Subcutaneous adipose tissue (tissue), 4 donors: Measurements from ENCODE around the gene COMP. TPM values are rescaled to one million over a fixed set of nuclear protein-coding genes. Genes with fewer than 3 reads are reported as not detected.

ENCODE experiments used
- CTCF ChIP-seq: fragments of 450-650 bp; IDR thresholded peaks from one replicate; pipeline ENCODE4 v1.5.1; 2016; ENCODE audit warnings: low read depth, mild to moderate bottlenecking, control low read depth, antibody characterized with exemption, moderate library complexity
- total RNA-seq, 4 donors: library from RNA; depleted of rRNA; stranded (reverse); fragments of >200 nt; gene quantifications; one replicate each; pipeline ENCODE4 v1.1.0, GENCODE V29; 2016

COMP gene
- total RNA-seq, 4 donors from 2014 or later: 6.2 to 48.0 (median 14.2) TPM

GRCh38 chr19:18793144-18794028, 2.3 kb upstream of the COMP start:
- TF ChIP-seq CTCF: no peak

GRCh38 chr19:18792661-18793060, 1.6 kb upstream of the COMP start:
- no peak for TF ChIP-seq CTCF

- TF ChIP-seq CTCF: no peak
These were observed 192 bp upstream of the COMP start for GRCh38 chr19:18791315-18791678.

GRCh38 chr19:18789883-18790565, 1.1 kb downstream of the COMP start:
- no peak for TF ChIP-seq CTCF

DNA sequence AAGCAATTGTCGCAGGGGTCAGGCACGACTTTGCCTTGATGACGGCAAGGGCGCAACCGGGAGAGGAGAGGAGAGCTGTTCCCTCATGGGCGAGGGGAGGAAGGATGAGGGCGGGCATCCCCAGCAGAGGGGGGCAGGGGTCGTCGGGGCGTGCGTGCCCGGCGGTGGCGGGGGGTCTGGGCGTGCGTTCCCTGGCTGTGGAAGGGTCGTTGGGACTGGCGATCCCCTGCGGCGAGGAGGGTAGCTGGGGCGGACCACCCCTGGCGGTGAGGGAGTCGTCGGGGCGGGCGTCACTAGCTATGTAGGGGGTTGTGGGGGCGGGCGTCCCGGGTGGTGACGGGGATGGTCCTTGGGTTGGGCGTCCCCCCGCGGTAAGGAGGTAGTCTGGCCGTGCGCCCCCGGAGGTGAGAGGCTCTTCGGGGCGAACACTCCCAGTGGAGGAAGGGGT, 1.7 kb downstream of the COMP start:
- no peak for TF ChIP-seq CTCF

- TF ChIP-seq CTCF: no peak
These were observed 2.3 kb downstream of the COMP start for GRCh38 chr19:18788529-18789421.
